ENCODE data around the gene ATG7. TPM values are rescaled to one million over a fixed set of nuclear protein-coding genes. Genes with fewer than 3 reads are reported as not detected.

Gene ATG7
- total RNA-seq, 6 experiments from 2014 or later = 44.5 to 53.0 (median 49.3) TPM

DNA sequence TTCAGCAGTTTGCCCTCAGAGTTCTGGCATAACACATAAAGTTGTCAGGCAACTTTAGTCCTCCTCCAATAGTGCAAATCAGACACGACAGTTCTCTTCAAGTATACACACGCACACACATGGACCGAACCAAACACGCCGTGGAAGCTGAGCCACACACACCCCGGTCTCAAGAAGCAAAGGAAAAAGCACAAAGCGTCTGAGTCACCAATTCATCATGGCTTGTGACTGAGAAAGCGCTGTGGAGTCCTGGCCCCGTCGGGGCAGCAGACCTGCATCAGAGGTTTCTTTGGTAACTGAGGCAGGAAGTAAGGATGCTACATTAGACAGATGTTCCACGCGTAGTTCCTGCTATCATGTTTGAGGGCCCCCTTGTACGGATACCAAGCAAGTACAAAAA lies 285.8 kb downstream of the ATG7 start:
- peak overlapping the region; percentile 63 for H3K4me3 Mint-ChIP-seq
- peak; percentile 91 for DNase-seq
- TF ChIP-seq, protein P1, sequence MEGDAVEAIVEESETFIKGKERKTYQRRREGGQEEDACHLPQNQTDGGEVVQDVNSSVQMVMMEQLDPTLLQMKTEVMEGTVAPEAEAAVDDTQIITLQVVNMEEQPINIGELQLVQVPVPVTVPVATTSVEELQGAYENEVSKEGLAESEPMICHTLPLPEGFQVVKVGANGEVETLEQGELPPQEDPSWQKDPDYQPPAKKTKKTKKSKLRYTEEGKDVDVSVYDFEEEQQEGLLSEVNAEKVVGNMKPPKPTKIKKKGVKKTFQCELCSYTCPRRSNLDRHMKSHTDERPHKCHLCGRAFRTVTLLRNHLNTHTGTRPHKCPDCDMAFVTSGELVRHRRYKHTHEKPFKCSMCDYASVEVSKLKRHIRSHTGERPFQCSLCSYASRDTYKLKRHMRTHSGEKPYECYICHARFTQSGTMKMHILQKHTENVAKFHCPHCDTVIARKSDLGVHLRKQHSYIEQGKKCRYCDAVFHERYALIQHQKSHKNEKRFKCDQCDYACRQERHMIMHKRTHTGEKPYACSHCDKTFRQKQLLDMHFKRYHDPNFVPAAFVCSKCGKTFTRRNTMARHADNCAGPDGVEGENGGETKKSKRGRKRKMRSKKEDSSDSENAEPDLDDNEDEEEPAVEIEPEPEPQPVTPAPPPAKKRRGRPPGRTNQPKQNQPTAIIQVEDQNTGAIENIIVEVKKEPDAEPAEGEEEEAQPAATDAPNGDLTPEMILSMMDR (IDR thresholded peaks at IDR 0.05) = no peak
- peaks cover 37% of the 10 kb centered on the region for H3K36me3 Mint-ChIP-seq (ENCODE audit: low read depth)
- H3K4me1 Mint-ChIP-seq (ENCODE audit: low read depth) = peaks cover 47% of the 10 kb centered on the region
- peaks cover 26% of the 10 kb centered on the region for H3K27me3 Mint-ChIP-seq (ENCODE audit: insufficient read depth)
- no peaks in the 10 kb centered on the region for H3K9me3 Mint-ChIP-seq
- peak overlapping the region; percentile 87 for H3K27ac Mint-ChIP-seq

GRCh38 chr3:11558411-11558903 lies 286.3 kb downstream of the ATG7 start:
- peak overlapping the region; percentile 87 for H3K27ac Mint-ChIP-seq
- DNase-seq = no peak

DNA sequence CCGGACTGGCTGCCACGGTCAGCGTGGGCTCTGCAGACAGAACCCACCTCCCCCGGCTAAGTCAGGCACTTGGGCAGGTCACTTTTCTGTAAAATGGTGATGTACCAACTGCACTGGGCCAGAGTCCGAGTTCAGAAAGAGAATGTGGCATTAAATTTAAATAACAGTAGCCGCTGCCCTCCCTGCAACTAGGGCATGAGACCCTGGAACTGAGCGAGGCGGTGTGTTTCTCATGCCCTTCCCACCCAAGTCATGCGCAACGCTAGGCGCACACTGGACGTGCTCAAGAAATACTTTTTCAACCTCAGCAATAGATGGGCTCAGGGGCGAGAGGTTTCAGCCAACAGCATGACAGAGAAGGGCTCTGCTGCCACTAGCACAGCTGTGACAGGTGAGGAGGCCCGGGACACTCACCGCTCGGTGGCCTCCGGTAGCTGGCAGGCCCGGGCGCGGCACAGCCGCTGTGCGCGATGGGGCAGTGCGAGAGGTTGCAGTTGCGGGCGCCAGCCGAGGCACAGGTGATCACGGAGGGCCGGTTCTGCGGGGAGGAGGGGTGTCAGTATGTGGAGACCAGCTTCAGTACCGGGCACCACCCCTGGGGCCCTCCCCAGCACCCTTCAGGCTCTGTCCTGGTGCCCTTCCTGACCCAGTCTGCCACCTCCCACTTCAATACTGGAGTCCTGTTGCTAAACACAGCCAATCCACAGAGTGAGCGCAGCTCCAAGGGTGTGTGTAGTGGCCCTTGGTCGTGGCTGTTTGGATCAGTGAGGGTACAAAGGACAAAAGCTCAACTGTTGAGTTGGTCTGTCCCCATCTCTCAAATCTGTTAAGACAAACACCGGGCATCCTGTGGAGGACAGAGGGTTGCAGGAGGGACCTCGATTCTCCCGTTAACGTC lies 287.0 kb downstream of the ATG7 start:
- Mint-ChIP-seq H3K27ac (peak overlapping the region; percentile 87), H3K4me3 (peak overlapping the region; percentile 15; the same call in 1 of the 2 replicates), H3K9me3 (no peaks in the 10 kb centered on the region), H3K4me1 (ENCODE audit: low read depth) (peaks cover 51% of the 10 kb centered on the region), H3K27me3 (ENCODE audit: insufficient read depth) (peaks cover 29% of the 10 kb centered on the region), H3K36me3 (ENCODE audit: low read depth) (peaks cover 42% of the 10 kb centered on the region)
- DNase-seq = no peak
- TF ChIP-seq, protein P1 (IDR thresholded peaks at IDR 0.05) = no peak

More at GRCh38 chr3:11558411-11558903, 286.3 kb downstream of the ATG7 start:
- TF ChIP-seq, protein P1 (IDR thresholded peaks at IDR 0.05) = no peak
- no peaks in the 10 kb centered on the region for H3K9me3 Mint-ChIP-seq
- peak overlapping the region; percentile 63 for H3K4me3 Mint-ChIP-seq
- H3K36me3 Mint-ChIP-seq (ENCODE audit: low read depth) = peaks cover 38% of the 10 kb centered on the region
- H3K27me3 Mint-ChIP-seq (ENCODE audit: insufficient read depth) = peaks cover 27% of the 10 kb centered on the region
- H3K4me1 Mint-ChIP-seq (ENCODE audit: low read depth) = peaks cover 48% of the 10 kb centered on the region

DNA sequence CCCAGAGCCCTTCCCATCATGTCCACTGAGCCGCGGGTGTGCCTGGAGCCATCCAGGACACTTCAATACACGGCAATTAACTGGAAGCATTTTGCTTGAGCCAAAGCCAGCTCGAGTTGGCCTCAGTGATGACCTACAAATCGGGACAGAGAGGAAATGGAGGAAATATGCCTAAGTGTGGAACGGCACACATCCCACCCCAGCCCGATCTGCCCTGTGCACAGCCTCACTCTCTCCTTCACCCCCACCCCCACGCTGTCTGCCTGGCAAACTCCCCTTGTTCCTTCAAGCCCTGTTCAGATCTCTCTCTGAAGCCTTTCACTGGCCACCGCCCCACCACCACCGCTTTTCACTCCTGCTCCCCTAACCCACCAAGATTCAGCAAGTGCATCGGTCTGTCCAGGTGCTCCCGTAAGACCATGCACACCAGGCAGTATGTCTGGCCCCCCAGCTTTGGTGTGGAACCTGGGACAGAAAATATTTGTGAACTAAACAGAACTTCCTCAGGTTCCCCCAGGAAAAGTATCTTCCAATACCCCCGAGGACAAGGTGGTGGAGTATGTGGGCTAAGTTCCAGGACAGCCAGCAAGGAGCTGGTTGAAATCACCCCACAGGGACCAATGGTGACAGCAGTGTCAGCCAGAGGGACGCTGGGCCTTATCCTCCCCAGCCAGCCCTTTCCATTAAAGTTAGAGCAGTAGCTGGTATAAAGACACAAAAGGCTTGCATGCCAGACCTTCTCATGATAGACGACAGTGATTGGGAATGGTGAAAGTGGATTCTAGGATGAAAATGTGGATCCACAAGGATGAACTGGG lies 287.8 kb downstream of the ATG7 start:
- TF ChIP-seq, protein P1 (IDR thresholded peaks at IDR 0.05) = no peak
- no peak for DNase-seq
- Mint-ChIP-seq H3K27me3 (ENCODE audit: insufficient read depth) (peaks cover 29% of the 10 kb centered on the region), H3K27ac (peak overlapping the region; percentile 87), H3K9me3 (no peaks in the 10 kb centered on the region), H3K4me3 (peak overlapping the region; percentile 15; the same call in 1 of the 2 replicates), H3K4me1 (ENCODE audit: low read depth) (peaks cover 51% of the 10 kb centered on the region), H3K36me3 (ENCODE audit: low read depth) (peaks cover 42% of the 10 kb centered on the region)

GRCh38 chr3:11560746-11561145 lies 288.5 kb downstream of the ATG7 start:
- H3K27me3 Mint-ChIP-seq (ENCODE audit: insufficient read depth) = peaks cover 29% of the 10 kb centered on the region
- H3K36me3 Mint-ChIP-seq (ENCODE audit: low read depth) = peaks cover 44% of the 10 kb centered on the region
- no peaks in the 10 kb centered on the region for H3K9me3 Mint-ChIP-seq
- H3K4me1 Mint-ChIP-seq (ENCODE audit: low read depth) = peaks cover 51% of the 10 kb centered on the region
- TF ChIP-seq, protein P1 (IDR thresholded peaks at IDR 0.05) = no peak
- no peak for DNase-seq
- H3K4me3 Mint-ChIP-seq = no peak overlapping the region
- peak overlapping the region; percentile 87 for H3K27ac Mint-ChIP-seq
